Brain microvascular endothelial cell (primary cell): Measurements from ENCODE around the gene PNCK.
"Not testable (repeated sequence)": the region's sequence is repeated elsewhere in the genome, so short reads cannot be mapped to it uniquely, and the experiment has no call there.

Experiments used
- DNase-seq: peaks from one replicate; pipeline ENCODE4 v3.0.0-alpha.2; 2020
- H3K27ac ChIP-seq: fragments of 250-450 bp; sonication (Bioruptor Pico); 2 replicates; pipeline ENCODE4 v1.5.1; 2020; ENCODE audit warnings: mild to moderate bottlenecking, moderate library complexity
- H3K27me3 ChIP-seq: fragments of 250-450 bp; sonication (Bioruptor Pico); replicated peaks from 2 replicates; pipeline ENCODE4 v1.5.1; 2020; ENCODE audit warnings: mild to moderate bottlenecking
- H3K36me3 ChIP-seq: fragments of 250-450 bp; sonication (Bioruptor Pico); replicated peaks from 2 replicates; pipeline ENCODE4 v1.5.1; 2020; ENCODE audit warnings: mild to moderate bottlenecking
- H3K4me3 ChIP-seq: 2 replicates; pipeline ENCODE4 v1.5.1; 2011; ENCODE audit warnings: low read depth, mild to moderate bottlenecking, control low read depth, low read length, moderate library complexity
- in situ Hi-C: cut with HindIII; loops from 2 replicates; pipeline ENCODE4 v1.10.0; 2017; ENCODE audit warnings: low sequenced_read_pairs, low pct_ligation_motif_present
- TF ChIP-seq, protein P1 (sequence below): IDR thresholded peaks from 2 replicates; pipeline ENCODE4 v1.5.1; 2011; ENCODE audit warnings: low read depth, mild to moderate bottlenecking, moderate library complexity, low read length, control low read depth, inconsistent platforms; ENCODE audit errors: missing control alignments

Gene PNCK

DNA sequence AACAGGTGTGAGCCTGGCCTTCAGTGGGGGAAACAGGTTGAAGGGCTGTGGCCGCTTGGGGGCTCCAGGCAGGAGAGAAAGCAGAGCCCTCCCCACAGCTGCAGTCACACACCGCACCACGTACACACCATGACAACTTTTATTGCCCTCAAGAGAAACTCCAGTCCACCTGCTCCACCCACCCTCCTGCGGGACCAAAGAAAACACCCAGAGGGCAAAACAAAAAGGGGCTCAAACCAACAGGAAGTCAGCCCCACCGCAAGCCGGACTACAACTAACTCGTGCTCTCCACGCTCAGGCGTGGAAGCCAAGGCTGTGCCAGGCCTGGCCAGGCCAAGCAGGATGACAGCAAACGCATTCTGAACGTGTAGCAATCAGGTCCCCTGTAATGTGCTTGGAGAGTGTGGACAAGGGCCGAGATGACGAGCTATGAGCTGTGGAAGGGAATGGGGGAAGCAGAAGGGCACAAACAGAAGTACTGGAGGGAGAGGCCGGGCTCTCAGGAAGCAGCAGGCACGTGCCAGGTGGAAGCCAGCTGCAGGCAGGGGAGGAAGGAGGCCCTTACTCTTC is 26.8 kb upstream of the PNCK start:
- DNase-seq, result no peak
- Histone ChIP-seq H3K27ac (no peak overlapping the region), H3K36me3 (no peaks in the 10 kb centered on the region), H3K27me3 (no peaks in the 10 kb centered on the region), H3K4me3 (no peak overlapping the region)
- in situ Hi-C loops, result no loop called here
- TF ChIP-seq, protein P1, sequence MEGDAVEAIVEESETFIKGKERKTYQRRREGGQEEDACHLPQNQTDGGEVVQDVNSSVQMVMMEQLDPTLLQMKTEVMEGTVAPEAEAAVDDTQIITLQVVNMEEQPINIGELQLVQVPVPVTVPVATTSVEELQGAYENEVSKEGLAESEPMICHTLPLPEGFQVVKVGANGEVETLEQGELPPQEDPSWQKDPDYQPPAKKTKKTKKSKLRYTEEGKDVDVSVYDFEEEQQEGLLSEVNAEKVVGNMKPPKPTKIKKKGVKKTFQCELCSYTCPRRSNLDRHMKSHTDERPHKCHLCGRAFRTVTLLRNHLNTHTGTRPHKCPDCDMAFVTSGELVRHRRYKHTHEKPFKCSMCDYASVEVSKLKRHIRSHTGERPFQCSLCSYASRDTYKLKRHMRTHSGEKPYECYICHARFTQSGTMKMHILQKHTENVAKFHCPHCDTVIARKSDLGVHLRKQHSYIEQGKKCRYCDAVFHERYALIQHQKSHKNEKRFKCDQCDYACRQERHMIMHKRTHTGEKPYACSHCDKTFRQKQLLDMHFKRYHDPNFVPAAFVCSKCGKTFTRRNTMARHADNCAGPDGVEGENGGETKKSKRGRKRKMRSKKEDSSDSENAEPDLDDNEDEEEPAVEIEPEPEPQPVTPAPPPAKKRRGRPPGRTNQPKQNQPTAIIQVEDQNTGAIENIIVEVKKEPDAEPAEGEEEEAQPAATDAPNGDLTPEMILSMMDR, result no peak

DNA sequence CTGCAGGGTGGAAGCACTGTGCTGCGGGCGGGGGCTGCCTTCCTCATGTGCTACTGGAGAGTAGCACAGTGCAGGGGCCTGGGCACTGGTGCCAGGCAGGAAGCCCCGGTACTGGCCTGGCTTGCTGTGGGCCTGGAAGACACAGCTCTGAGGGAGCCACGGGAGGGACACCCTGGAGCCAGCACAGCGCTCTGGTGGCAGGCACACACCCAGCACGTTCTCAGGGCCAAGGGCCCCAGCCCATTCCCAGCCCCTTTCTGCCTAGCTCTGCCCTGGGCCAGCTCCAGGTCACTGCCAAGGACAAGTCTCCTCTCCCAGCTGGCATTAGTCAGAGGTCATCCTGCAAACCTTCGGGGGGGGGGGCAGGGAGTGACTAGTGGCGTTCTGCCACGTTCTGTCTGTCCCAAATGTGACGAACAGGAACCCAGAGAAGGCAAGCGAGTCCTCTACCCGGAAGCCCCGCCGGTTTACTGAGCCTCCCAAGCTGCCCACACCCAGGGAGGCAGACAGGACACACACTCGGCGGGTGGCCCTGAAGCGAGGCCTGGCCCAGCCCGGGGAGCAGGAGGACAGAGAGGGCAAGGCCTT is 26.3 kb upstream of the PNCK start:
- H3K36me3 ChIP-seq, DNase-seq, H3K4me3 ChIP-seq, in situ Hi-C loops, H3K27ac ChIP-seq, H3K27me3 ChIP-seq: not testable (repeated sequence)

DNA sequence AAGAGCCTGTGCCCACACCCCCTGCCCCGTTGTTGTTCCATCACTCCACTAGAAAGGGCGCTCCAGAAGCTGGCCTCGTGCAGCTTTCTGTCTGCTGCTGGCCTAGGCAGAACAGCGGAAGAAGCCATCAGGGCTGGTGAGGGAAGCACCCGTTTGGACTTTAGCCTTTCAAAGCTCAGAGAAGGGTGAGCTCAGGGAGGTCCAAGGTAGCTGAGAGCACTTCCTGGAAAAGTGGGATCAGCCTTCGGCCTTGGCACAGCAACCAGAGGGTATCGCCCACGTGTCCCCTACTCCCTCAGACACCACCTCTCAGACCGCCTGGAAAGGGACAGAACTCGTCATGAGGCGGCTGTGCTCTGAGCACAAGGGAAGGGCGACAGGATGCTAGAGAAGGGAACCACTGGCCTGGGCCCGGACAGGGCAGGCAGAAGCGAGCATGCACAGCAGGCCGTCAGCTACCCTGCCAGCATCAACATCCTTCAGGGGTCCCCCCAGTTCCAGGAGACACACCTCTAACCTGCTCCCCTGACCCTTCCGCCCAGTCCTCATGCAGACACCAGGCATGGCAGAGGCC is 25.7 kb upstream of the PNCK start:
- DNase-seq, H3K4me3 ChIP-seq, H3K27ac ChIP-seq, H3K36me3 ChIP-seq, H3K27me3 ChIP-seq, in situ Hi-C loops: not testable (repeated sequence)

GRCh38 chrX:153697924-153698865 is 24.6 kb upstream of the PNCK start:
- Histone ChIP-seq H3K36me3 (no peaks in the 10 kb centered on the region), H3K4me3 (no peak overlapping the region), H3K27ac (no peak overlapping the region), H3K27me3 (no peaks in the 10 kb centered on the region)
- TF ChIP-seq, protein P1, result no peak
- in situ Hi-C loops, result no loop called here
- DNase-seq, result no peak

DNA sequence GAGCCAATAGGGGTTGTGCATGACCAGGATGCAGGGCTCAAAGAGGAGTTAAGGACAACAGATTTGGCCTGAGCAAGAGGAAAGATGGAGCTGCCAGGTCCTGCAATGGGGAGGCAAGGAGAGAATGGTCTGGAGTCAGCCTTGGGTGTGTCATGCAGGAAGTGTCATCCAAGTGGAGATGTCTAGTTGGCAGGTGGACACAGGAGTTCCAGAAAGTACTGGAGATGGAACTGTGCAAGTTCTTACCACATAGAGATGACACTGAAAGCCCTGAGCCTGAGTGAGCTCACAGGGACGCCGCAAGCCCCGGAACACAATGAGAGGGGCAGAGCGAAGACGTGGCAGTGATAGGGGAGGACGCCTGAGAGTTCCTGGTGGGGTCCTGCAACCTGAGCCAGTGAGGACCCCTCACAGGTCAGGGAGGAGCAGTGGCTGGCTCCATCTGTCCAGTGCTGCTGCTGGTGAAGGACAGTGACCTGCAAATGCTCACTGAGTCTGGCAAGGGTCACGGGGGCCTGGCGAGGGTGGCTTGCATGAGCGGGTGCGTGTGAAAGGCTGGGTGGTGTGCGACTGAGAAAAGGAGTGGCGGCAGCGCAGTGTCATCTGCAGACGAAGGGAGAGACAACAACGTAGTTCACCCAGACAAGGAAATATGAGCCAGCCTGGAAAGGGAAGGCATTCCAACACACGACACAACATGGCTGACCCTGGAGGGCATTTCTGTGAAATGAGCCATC is 23.5 kb upstream of the PNCK start:
- H3K27ac ChIP-seq, H3K27me3 ChIP-seq, in situ Hi-C loops, H3K36me3 ChIP-seq, DNase-seq, H3K4me3 ChIP-seq: not testable (repeated sequence)

DNA sequence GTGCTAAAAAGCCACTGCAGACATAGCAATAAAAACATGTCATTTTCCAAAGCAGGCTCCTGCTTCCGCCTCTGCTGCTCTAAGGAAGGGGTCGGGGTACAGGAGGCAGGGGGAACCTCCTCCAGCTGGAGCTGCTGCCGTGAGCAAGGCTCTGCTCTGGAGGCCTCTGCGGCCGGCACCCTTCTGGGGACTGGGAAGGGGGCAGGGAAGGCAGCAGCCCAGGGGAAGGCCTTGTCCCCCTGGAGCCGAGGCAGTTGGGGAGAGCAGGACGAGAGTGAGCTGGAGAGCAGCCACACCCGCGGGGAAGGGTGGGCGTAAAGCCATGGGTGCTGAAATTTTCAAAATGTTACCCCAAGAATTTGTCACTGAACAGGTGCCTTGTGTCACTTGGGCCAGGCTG is 22.9 kb upstream of the PNCK start:
- in situ Hi-C loops, H3K27ac ChIP-seq, DNase-seq, H3K36me3 ChIP-seq, H3K27me3 ChIP-seq, H3K4me3 ChIP-seq: not testable (repeated sequence)

GRCh38 chrX:153696100-153696499 is 22.5 kb upstream of the PNCK start:
- H3K27ac ChIP-seq, result no peak overlapping the region
- in situ Hi-C loops, result no loop called here
- no peak for DNase-seq
- no peak overlapping the region for H3K4me3 ChIP-seq
- TF ChIP-seq, protein P1, result no peak
- no peaks in the 10 kb centered on the region for H3K36me3 ChIP-seq
- no peaks in the 10 kb centered on the region for H3K27me3 ChIP-seq
